G401 (cell line): ENCODE measurements around the gene LY9. TPM values are rescaled to one million over a fixed set of nuclear protein-coding genes. Genes with fewer than 3 reads are reported as not detected.
"Not testable (repeated sequence)": the region's sequence is repeated elsewhere in the genome, so short reads cannot be mapped to it uniquely, and the experiment has no call there.

Experiments used
- DNase-seq: peaks from one replicate; pipeline ENCODE4 v3.0.0-alpha.2; 2015; ENCODE audit warnings: low spot score
- in situ Hi-C: cut with HindIII; loops from 2 replicates; pipeline ENCODE4 v1.10.0; 2016; ENCODE audit warnings: low sequenced_read_pairs, mixed read lengths
- total RNA-seq: library from RNA; depleted of rRNA; stranded (reverse); fragments of >200 nt; shearing (Covaris generic); gene quantifications from 2 replicates; pipeline ENCODE4 v1.2.3, GENCODE V29; 2014

The LY9 gene
- total RNA-seq, 1 experiment from 2014 or later, result not detected

DNA sequence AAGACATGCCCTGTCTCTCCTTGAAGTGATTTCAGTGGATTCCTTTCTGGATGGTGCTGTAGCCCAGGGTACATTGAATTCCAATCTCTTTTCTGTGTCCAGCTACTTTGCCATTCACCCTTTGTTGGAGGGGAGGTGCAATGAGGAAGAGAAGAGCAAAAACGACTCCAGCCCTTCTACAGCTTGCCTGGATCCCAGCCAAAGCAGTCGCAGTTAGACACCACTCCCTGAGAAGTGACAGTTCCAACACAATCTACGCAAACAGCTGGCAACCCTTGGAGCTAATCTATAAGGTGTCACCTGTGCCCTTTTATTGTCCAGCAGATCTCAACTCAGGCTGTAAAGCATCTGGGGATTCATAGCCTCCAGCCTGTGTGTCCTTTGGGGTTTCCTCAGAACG is 62.1 kb downstream of the LY9 start:
- in situ Hi-C loops, result no loop called here
- DNase-seq, result no peak

GRCh38 chr1:160858507-160858906 is 62.5 kb downstream of the LY9 start:
- in situ Hi-C loops, result no loop called here
- DNase-seq, result no peak

GRCh38 chr1:160859166-160859565 is 63.2 kb downstream of the LY9 start:
- in situ Hi-C loops, result no loop called here

DNA sequence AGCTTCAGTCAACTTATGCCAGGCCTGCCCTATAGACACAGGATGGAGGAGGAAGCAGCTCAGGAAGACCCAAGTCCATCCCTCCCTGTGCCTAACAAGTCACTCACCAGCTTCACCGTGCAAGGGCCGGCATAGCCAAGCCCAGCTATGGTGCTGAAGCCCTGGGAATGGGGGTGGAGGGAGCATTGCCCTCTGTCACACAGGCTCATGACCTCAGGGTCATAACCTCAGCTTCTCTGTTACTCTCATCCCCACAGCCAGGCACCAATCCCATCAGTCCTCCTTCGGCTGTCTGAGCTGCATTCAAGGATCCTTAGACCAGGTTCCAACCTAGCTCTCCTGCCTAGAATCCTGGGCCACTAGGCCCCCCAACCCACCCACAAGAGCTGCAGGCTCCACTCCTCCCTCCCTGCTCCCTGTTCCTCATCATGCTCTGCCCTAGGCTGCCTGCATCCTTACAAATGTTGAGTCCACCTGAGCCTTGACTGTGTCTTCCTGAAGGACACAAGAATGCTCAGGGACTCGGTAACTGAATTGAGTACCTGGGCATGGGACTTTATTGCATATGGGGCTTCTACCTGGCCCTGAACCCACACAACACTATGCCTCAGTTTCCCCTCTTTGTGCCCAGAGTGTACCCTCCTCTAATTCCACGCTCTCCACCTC is 65.0 kb downstream of the LY9 start:
- in situ Hi-C loops, result no loop called here
- no peak for DNase-seq

More at GRCh38 chr1:160859166-160859565, 63.2 kb downstream of the LY9 start:
- no peak for DNase-seq

- in situ Hi-C loops, result no loop called here
- no peak for DNase-seq
These were observed 66.5 kb downstream of the LY9 start, which contains the start of gene CD244 for GRCh38 chr1:160862203-160863060. Gene CD244, minus strand, starts transcription at chr1:160862887. Its CDS starts 210 bp downstream, at chr1:160862677.

GRCh38 chr1:160863061-160863773 is 67.2 kb downstream of the LY9 start:
- in situ Hi-C loops, result no loop called here
- no peak for DNase-seq

DNA sequence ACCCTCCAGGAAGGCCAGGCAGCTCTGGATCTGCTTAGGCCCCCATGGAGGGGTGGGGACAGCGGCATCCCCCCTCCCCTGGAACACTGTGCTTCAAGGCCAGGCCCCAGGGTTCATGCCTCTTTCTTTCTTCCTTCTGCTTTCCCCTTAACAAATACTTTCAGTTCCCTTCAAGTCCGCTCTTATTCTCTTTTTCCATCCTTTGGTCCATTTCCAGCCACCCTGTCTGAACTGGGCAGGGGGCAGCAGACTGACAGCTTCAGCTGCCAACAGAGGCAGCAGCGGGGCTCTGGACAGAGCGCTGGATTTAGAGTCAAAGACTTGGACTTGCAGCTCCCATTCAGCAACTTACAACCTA is 67.8 kb downstream of the LY9 start:
- in situ Hi-C loops, result no loop called here
- DNase-seq, result no peak

- in situ Hi-C loops, result no loop called here
- DNase-seq, result no peak
These were observed 68.2 kb downstream of the LY9 start for GRCh38 chr1:160864173-160864572.

DNA sequence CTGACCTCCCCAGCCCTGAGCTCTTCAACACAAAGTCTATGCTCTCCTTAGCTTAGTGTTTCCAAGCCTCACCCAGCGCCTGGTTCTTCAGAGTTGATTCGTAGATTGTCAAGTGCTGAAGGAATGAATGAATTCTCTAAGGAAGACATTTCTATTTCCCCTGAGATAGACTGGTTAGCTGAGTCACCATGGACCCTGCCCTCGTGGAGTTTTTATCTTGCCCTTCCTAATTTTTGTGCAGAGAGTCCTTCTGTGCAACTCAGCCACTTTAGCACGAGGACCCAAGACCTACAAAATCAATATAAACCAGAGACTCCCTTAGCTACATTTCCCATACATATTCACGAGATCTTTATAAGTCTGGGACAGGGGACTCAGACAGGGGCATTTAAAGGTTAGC is 69.4 kb downstream of the LY9 start:
- in situ Hi-C loops, result no loop called here
- no peak for DNase-seq

GRCh38 chr1:160866001-160866694 is 70.2 kb downstream of the LY9 start:
- in situ Hi-C loops, result no loop called here
- no peak for DNase-seq

DNA sequence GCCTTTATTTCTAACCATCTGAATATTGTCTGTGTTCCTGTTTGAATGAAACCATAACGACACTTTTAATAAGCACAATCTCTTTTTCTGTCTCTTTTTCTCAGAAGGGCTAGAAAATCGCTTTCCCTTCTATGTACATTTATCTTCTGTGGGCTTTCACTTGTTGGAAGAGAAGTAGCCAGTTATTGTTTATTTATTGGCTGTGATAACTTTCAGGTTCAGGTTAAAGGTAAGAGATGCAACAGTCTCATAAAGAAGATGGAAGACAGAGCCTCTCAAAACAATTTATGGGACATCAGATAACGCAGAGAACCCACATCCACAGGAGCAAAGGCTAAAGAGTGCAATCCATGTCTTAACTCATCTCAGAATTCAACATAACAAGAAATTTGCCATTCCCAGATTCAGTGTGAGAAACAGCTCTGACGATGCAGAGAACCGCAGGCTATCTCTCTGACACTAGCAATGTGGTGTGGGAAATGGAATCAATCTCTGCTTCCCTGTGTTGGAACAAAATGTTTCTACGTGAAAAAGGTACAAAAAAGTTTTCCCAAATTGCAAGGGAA is 70.8 kb downstream of the LY9 start:
- in situ Hi-C loops, result no loop called here
- DNase-seq, result no peak

DNA sequence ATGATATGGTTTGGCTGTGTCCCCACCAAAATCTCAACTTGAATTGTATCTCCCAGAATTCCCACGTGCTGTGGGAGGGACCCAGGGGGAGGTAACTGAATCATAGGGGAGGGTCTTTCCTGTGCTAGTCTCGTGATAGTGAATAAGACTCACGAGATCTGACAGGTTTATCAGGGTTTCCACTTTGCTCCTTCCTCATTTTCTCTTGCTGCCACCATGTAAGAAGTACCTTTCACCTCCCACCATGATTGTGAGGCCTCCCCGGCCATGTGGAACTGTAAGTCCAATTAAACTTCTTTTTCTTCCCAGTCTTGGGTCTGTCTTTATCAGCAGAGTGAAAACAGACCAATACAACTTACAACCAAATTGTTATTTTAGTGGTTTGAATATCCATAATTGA is 71.7 kb downstream of the LY9 start:
- in situ Hi-C loops, DNase-seq: not testable (repeated sequence)

DNA sequence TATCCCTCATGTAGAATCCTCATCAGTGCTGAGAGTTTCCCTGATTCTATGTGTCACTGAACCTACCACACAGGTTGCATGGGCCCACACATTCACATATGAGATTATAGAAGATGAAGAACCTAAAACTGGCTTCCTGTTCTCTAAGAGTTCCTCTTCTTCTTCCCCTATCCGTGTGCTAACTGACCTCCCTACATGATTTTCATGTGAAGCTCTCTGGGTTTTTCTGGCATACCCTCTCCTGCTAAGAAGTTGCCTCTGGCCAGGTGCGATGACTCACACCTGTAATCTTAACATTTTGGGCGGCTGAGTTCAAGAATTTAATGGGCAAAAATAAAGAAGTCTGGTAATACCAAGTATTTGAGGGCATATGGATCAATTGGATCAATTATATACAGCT is 72.2 kb downstream of the LY9 start:
- DNase-seq, result no peak
- in situ Hi-C loops, result no loop called here

DNA sequence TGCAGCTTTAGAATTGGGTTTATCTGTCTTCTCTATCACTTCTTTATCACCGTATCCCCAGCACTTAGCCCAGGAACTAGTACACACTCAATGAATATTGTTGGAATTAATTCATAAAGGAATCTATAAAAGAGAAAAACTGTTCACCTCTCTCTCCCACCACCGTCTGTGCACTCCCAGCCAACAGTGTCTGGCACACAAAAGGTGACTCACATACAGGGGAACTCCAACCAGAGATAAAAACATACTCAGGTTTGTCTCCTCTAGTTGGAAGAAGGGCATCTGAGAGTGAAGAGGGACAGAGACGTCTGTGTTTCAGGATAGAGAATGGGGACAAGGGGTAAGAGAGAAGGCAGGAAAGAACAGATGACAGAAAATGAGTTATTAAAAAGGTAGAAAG is 79.0 kb downstream of the LY9 start:
- no peak for DNase-seq
- in situ Hi-C loops, result no loop called here

DNA sequence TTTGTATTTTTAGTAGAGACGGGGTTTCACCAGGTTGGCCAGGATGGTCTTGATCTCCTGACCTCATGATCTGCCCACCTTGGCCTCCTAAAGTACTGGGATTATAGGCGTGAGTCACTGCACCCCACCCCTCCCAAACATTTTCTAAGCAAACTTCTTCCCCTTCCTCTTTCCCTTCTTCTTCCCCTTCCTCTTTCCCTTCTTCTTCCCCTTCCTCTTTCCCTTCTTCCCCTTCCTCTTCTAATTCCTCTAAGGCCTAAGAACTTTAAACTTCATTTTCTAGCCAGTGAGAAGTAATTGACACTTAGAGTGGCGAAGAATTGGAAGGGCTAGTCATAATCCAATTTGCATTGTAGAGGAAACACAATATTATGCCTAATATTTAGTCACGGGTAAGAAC is 79.6 kb downstream of the LY9 start:
- DNase-seq, in situ Hi-C loops: not testable (repeated sequence)

- no peak for DNase-seq
- in situ Hi-C loops, result no loop called here
These were observed 80.3 kb downstream of the LY9 start for GRCh38 chr1:160876311-160876710.

GRCh38 chr1:160877221-160877620 is 81.2 kb downstream of the LY9 start:
- no peak for DNase-seq

More at GRCh38 chr1:160877221-160877620, 81.2 kb downstream of the LY9 start:
- in situ Hi-C loops, result no loop called here
